GM23338 (cell line): ENCODE data around the gene AIFM2. TPM values are rescaled to one million over a fixed set of nuclear protein-coding genes. Genes with fewer than 3 reads are reported as not detected.

Source experiments
- ATAC-seq: fragments of 200-7000 bp; cut with Tn5 transposase; 3 replicates; pipeline ENCODE4 v1.9.1; 2020
- DNase-seq: peaks from one replicate; pipeline ENCODE4 v3.0.0-alpha.2; 2015; ENCODE audit warnings: low spot score
- H2AFZ ChIP-seq: fragments of 200-600 bp; sonication (generic); 2 replicates; pipeline ENCODE4 v1.8.0; 2016; ENCODE audit warnings: antibody characterized with exemption, mild to moderate bottlenecking, moderate library complexity
- H3F3A ChIP-seq: fragments of 200-600 bp; sonication (generic); replicated peaks from 2 replicates; pipeline ENCODE4 v1.8.0; 2017; ENCODE audit warnings: antibody characterized with exemption, mixed run types, low read depth
- H3K27ac ChIP-seq: fragments of 200-600 bp; sonication (generic); 2 replicates; pipeline ENCODE4 v1.6.1; 2016; ENCODE audit warnings: low read depth
- H3K27me3 ChIP-seq: fragments of 200-600 bp; sonication (generic); 2 replicates; pipeline ENCODE4 v1.8.0; 2016; ENCODE audit warnings: mild to moderate bottlenecking, mixed run types, moderate library complexity; ENCODE audit not compliant: insufficient read depth
- H3K36me3 ChIP-seq: fragments of 200-600 bp; sonication (generic); 2 replicates; pipeline ENCODE4 v1.8.0; 2016; ENCODE audit warnings: mild to moderate bottlenecking; ENCODE audit not compliant: insufficient read depth
- H3K4me1 ChIP-seq: fragments of 200-600 bp; sonication (generic); 2 replicates; pipeline ENCODE4 v1.8.0; 2016; ENCODE audit warnings: mild to moderate bottlenecking, moderate library complexity; ENCODE audit not compliant: insufficient read depth
- H3K4me2 ChIP-seq: fragments of 200-600 bp; sonication (generic); 2 replicates; pipeline ENCODE4 v1.7.1; 2017; ENCODE audit warnings: mixed run types
- H3K4me3 ChIP-seq: fragments of 200-600 bp; sonication (generic); 2 replicates; pipeline ENCODE4 v1.6.1; 2016; ENCODE audit warnings: mixed run types
- H3K79me2 ChIP-seq: fragments of 200-600 bp; sonication (generic); replicated peaks from 2 replicates; pipeline ENCODE4 v1.8.0; 2017; ENCODE audit warnings: mild to moderate bottlenecking; ENCODE audit not compliant: insufficient read depth
- H3K9me2 ChIP-seq: fragments of 200-600 bp; sonication (generic); 2 replicates; pipeline ENCODE4 v1.8.0; 2017; ENCODE audit not compliant: insufficient read depth
- H4K20me1 ChIP-seq: fragments of 200-600 bp; sonication (generic); replicated peaks from 2 replicates; pipeline ENCODE4 v1.8.0; 2017; ENCODE audit warnings: mild to moderate bottlenecking; ENCODE audit not compliant: insufficient read depth
- H3K27ac Mint-ChIP-seq: 2 replicates; pipeline ENCODE4 v1.8.0; 2020; ENCODE audit warnings: inconsistent platforms, mild to moderate bottlenecking, moderate library complexity, mixed read lengths
- H3K27me3 Mint-ChIP-seq: 3 replicates; pipeline ENCODE4 v1.8.0; 2022; ENCODE audit warnings: low read depth, mild to moderate bottlenecking, moderate library complexity, mixed read lengths, inconsistent platforms; ENCODE audit not compliant: insufficient read depth, poor library complexity
- H3K36me3 Mint-ChIP-seq: 3 replicates; pipeline ENCODE4 v1.8.0; 2021; ENCODE audit warnings: low read depth, mild to moderate bottlenecking, inconsistent platforms, moderate library complexity, mixed read lengths
- H3K4me1 Mint-ChIP-seq: 3 replicates; pipeline ENCODE4 v1.8.0; 2020; ENCODE audit warnings: mild to moderate bottlenecking, inconsistent platforms, mixed read lengths
- H3K4me3 Mint-ChIP-seq: 3 replicates; pipeline ENCODE4 v1.8.0; 2021; ENCODE audit warnings: moderate library complexity, mild to moderate bottlenecking, inconsistent platforms, mixed read lengths
- H3K9me3 Mint-ChIP-seq: 3 replicates; pipeline ENCODE4 v1.8.0; 2020; ENCODE audit warnings: moderate library complexity, mild to moderate bottlenecking, inconsistent platforms, mixed read lengths
- CREB1 ChIP-seq: fragments of 250-450 bp; sonication (Bioruptor Pico); IDR thresholded peaks from 2 replicates; pipeline ENCODE4 v1.5.0; 2020; ENCODE audit warnings: low read depth, mild to moderate bottlenecking, moderate library complexity
- CTCF ChIP-seq, 2 experiments: fragments of 200-600 bp in 1 of 2; sonication (generic) in 1 of 2; conservative IDR thresholded peaks; 2 replicates each; pipeline versions ENCODE4 v1.5.1 to v1.6.1; 2016 to 2017; ENCODE audit warnings: antibody characterized with exemption in 2 of 2, low read depth in 2 of 2, mild to moderate bottlenecking in 2 of 2, moderate library complexity in 1 of 2
- ETS1 ChIP-seq: IDR thresholded peaks from 2 replicates; pipeline ENCODE4 v1.6.1; 2016; ENCODE audit warnings: antibody characterized with exemption
- EZH2 ChIP-seq: fragments of 200-600 bp; sonication (generic); IDR thresholded peaks from one replicate; pipeline ENCODE4 v1.8.0; 2017; ENCODE audit warnings: antibody characterized with exemption, mild to moderate bottlenecking, low read depth; ENCODE audit not compliant: unreplicated experiment
- EZH2phosphoT487 ChIP-seq: fragments of 200-600 bp; sonication (generic); IDR thresholded peaks from one replicate; pipeline ENCODE4 v1.8.1; 2018; ENCODE audit warnings: antibody characterized with exemption; ENCODE audit not compliant: unreplicated experiment
- JUNB ChIP-seq: IDR thresholded peaks from one replicate; pipeline ENCODE4 v1.6.1; 2016; ENCODE audit warnings: antibody characterized with exemption; ENCODE audit not compliant: unreplicated experiment
- NANOG ChIP-seq: IDR thresholded peaks from 2 replicates; pipeline ENCODE4 v1.6.1; 2016; ENCODE audit warnings: antibody characterized with exemption, borderline replicate concordance
- POLR2AphosphoS5 ChIP-seq: IDR thresholded peaks from 2 replicates; pipeline ENCODE4 v1.6.1; 2016; ENCODE audit warnings: antibody characterized with exemption, low read depth
- STAT1 ChIP-seq: IDR thresholded peaks from one replicate; pipeline ENCODE4 v1.6.1; 2016; ENCODE audit warnings: antibody characterized with exemption; ENCODE audit not compliant: unreplicated experiment
- ZNF114 ChIP-seq: fragments of 250-450 bp; sonication (Bioruptor Pico); IDR thresholded peaks from 2 replicates; pipeline ENCODE4 v1.5.0; 2020; ENCODE audit warnings: mild to moderate bottlenecking, moderate library complexity
- ZNF331 ChIP-seq: fragments of 250-450 bp; sonication (Bioruptor Pico); IDR thresholded peaks from 2 replicates; pipeline ENCODE4 v1.5.0; 2020; ENCODE audit warnings: low read depth, mild to moderate bottlenecking, moderate library complexity
- ZNF462 ChIP-seq: fragments of 250-450 bp; sonication (Bioruptor Pico); IDR thresholded peaks from 2 replicates; pipeline ENCODE4 v1.5.0; 2020; ENCODE audit warnings: mild to moderate bottlenecking, moderate library complexity
- polyA plus RNA-seq: library from polyadenylated mRNA; unstranded; fragments of >200 nt; fragmentation: Nextera tagmentation; extraction: Ambion mirVana; gene quantifications from 2 replicates; pipeline ENCODE4 v1.2.1, GENCODE V29; 2016
- total RNA-seq: library from RNA; depleted of rRNA; stranded (reverse); fragments of >200 nt; shearing (Covaris generic); gene quantifications from 2 replicates; pipeline ENCODE4 v1.2.3, GENCODE V29; 2014

AIFM2 gene
- total and polyA plus RNA-seq, 2 experiments from 2014 or later = 3.2 to 3.6 TPM

- TF ChIP-seq ZNF462 (CRISPR knock-in tag) (no peak), ZNF331 (CRISPR knock-in tag) (no peak), ETS1 (no peak)
Measured at GRCh38 chr10:70178139-70178725, 45.6 kb upstream of the AIFM2 start (continued).

- Histone ChIP-seq H3K4me2 (no peak overlapping the region), H3K27me3 (no peaks in the 10 kb centered on the region), H3K9me2 (no peaks in the 10 kb centered on the region), H3K4me3 (no peak overlapping the region), H3F3A (no peaks in the 10 kb centered on the region), H3K36me3 (no peaks in the 10 kb centered on the region), H2AFZ (0 out of 2 replicates have a peak overlapping the region, but pooled peaks have one; percentile 10), H3K27ac (no peak overlapping the region), H3K4me1 (no peaks in the 10 kb centered on the region), H3K79me2 (no peaks in the 10 kb centered on the region), H4K20me1 (no peaks in the 10 kb centered on the region)
- Mint-ChIP-seq H3K9me3 (peaks cover 8% of the 10 kb centered on the region), H3K4me3 (no peak overlapping the region), H3K27ac (no peak overlapping the region), H3K27me3 (peaks cover 9% of the 10 kb centered on the region), H3K4me1 (no peaks in the 10 kb centered on the region), H3K36me3 (no peaks in the 10 kb centered on the region)
- TF ChIP-seq ZNF114 (CRISPR knock-in tag) (no peak), NANOG (no peak), EZH2 (no peak), CREB1 (CRISPR knock-in tag) (no peak), ZNF331 (CRISPR knock-in tag) (no peak), ETS1 (no peak), STAT1 (no peak), EZH2phosphoT487 (no peak), JUNB (no peak), POLR2AphosphoS5 (no peak), CTCF (conservative IDR thresholded peaks at IDR 0.05; ENCODE audit: low read depth in 2 of 2) (no peak)
- DNase-seq (no peak), ATAC-seq (no peak)
Measured at GRCh38 chr10:70176441-70176840, 43.8 kb upstream of the AIFM2 start.
